Uterus (tissue), 2 donors: ENCODE results near the gene CEP112.

Source experiments
- POLR2A ChIP-seq, 2 donors: fragments of 450-650 bp; IDR thresholded peaks; one replicate each; pipeline ENCODE4 v1.6.1; 2016; ENCODE audit warnings: antibody characterized with exemption in 2 of 2, mild to moderate bottlenecking in 1 of 2, moderate library complexity in 1 of 2
- TF ChIP-seq, protein P1 (sequence below), 4 experiments: fragments of 200-600 bp in 2 of 4; fragments of 450-650 bp in 2 of 4; sonication (generic) in 2 of 4; IDR thresholded peaks; one replicate each; pipeline ENCODE4 v1.5.1; 2016 to 2019; ENCODE audit warnings: antibody characterized with exemption in 4 of 4, mild to moderate bottlenecking in 2 of 4, moderate library complexity in 1 of 4

DNA sequence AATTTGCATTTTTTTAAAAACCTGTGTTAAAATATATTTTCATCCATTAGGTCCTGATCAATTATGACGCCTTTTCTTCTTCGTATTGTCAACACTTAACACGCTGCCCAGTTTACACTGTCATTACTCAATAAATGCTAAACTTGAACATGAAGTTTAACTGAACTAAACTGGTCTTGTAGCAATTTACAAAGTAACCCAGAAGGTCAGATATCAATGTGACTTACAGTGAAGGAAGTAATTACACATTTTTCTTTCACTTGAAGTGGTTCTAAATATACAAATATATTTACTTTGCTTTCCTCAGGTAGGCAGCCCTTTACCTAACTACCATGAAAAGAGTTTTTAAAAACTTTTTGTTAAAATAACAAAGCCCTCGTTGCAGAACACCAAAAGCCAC is 374.0 kb downstream of the CEP112 start:
- TF ChIP-seq, protein P1, sequence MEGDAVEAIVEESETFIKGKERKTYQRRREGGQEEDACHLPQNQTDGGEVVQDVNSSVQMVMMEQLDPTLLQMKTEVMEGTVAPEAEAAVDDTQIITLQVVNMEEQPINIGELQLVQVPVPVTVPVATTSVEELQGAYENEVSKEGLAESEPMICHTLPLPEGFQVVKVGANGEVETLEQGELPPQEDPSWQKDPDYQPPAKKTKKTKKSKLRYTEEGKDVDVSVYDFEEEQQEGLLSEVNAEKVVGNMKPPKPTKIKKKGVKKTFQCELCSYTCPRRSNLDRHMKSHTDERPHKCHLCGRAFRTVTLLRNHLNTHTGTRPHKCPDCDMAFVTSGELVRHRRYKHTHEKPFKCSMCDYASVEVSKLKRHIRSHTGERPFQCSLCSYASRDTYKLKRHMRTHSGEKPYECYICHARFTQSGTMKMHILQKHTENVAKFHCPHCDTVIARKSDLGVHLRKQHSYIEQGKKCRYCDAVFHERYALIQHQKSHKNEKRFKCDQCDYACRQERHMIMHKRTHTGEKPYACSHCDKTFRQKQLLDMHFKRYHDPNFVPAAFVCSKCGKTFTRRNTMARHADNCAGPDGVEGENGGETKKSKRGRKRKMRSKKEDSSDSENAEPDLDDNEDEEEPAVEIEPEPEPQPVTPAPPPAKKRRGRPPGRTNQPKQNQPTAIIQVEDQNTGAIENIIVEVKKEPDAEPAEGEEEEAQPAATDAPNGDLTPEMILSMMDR (IDR thresholded peaks at IDR 0.05) = no peak
- TF ChIP-seq POLR2A (IDR thresholded peaks at IDR 0.05) = no peak
